Transverse colon (tissue), 4 donors: ENCODE results near the gene ITGAE.

Source experiments
- CTCF ChIP-seq, 5 experiments: fragments of 200-600 bp in 3 of 5; fragments of 450-650 bp in 2 of 5; sonication (generic) in 3 of 5; IDR thresholded peaks; 1 replicate in 2 of 5; 2 replicates in 3 of 5; pipeline ENCODE4 v1.5.1; 2016 to 2017; ENCODE audit warnings: antibody characterized with exemption in 5 of 5, inconsistent platforms in 3 of 5, mild to moderate bottlenecking in 2 of 5, moderate library complexity in 1 of 5
- EP300 ChIP-seq: sonication (generic); formaldehyde crosslinking; IDR thresholded peaks from one replicate; pipeline ENCODE4 v1.6.1; 2017; ENCODE audit warnings: antibody characterized with exemption, low read depth
- POLR2A ChIP-seq: fragments of 450-650 bp; IDR thresholded peaks from one replicate; pipeline ENCODE4 v1.6.1; 2016; ENCODE audit warnings: antibody characterized with exemption, mild to moderate bottlenecking, moderate library complexity
- POLR2AphosphoS5 ChIP-seq, 3 donors: sonication (generic); formaldehyde crosslinking; IDR thresholded peaks; one replicate each; pipeline ENCODE4 v1.6.1; 2016; ENCODE audit warnings: antibody characterized with exemption in 3 of 3

- TF ChIP-seq CTCF (IDR thresholded peaks at IDR 0.05), result no peak
- TF ChIP-seq EP300, result no peak
- TF ChIP-seq POLR2A, result no peak
- no peak for TF ChIP-seq POLR2AphosphoS5 (IDR thresholded peaks at IDR 0.05)
These were observed at the start of gene ITGAE for GRCh38 chr17:3800362-3801271.
